GM18951 (cell line): ENCODE measurements around the gene DNAAF3.
"Not testable (repeated sequence)": the region's sequence is repeated elsewhere in the genome, so short reads cannot be mapped to it uniquely, and the experiment has no call there.

Source experiments
- POLR2A ChIP-seq: IDR thresholded peaks from 4 replicates; pipeline ENCODE4 v1.6.1; 2011; ENCODE audit warnings: mild to moderate bottlenecking; ENCODE audit not compliant: insufficient read length, insufficient read depth; ENCODE audit errors: extremely low read depth
- in situ Hi-C: fragments of 300-500 bp; cut with MboI; formaldehyde crosslinking; loops from one replicate; pipeline ENCODE4 v1.12.0; 2022; ENCODE audit warnings: low sequenced_read_pairs, mixed read lengths, inconsistent platforms; ENCODE audit not compliant: unreplicated experiment

The DNAAF3 gene

GRCh38 chr19:55166530-55167268 lies at the start of gene DNAAF3:
TSS of gene DNAAF3 (minus strand) at chr19:55166613. CDS start at chr19:55166413, 200 bp downstream.
- in situ Hi-C loops = no loop called here
- TF ChIP-seq POLR2A = no peak

GRCh38 chr19:55213547-55213946 lies 47.1 kb upstream of the DNAAF3 start:
- TF ChIP-seq POLR2A = no peak
- in situ Hi-C loops = no loop called here

- TF ChIP-seq POLR2A = no peak
- in situ Hi-C loops = no loop called here
These were observed 46.0 kb upstream of the DNAAF3 start for GRCh38 chr19:55212447-55212846.

GRCh38 chr19:55209693-55210472 lies 43.5 kb upstream of the DNAAF3 start:
- no peak for TF ChIP-seq POLR2A
- in situ Hi-C loops = no loop called here

- in situ Hi-C loops = no loop called here
- no peak for TF ChIP-seq POLR2A
These were observed 42.7 kb upstream of the DNAAF3 start, which contains the start of gene PTPRH for GRCh38 chr19:55208880-55209692. TSS of gene PTPRH (minus strand) at chr19:55209501. CDS start at chr19:55209433, 68 bp downstream.

GRCh38 chr19:55206664-55207500 lies 40.5 kb upstream of the DNAAF3 start:
- no peak for TF ChIP-seq POLR2A
- in situ Hi-C loops = no loop called here

- in situ Hi-C loops = not testable (repeated sequence)
These were observed 35.8 kb upstream of the DNAAF3 start for GRCh38 chr19:55202199-55202598.

- no peak for TF ChIP-seq POLR2A
- in situ Hi-C loops = no loop called here
These were observed 33.3 kb upstream of the DNAAF3 start for GRCh38 chr19:55199620-55200204.

- no peak for TF ChIP-seq POLR2A
- in situ Hi-C loops = no loop called here
These were observed 32.2 kb upstream of the DNAAF3 start for GRCh38 chr19:55198651-55199050.

- no peak for TF ChIP-seq POLR2A
These were observed 31.1 kb upstream of the DNAAF3 start for GRCh38 chr19:55197528-55197927.

GRCh38 chr19:55196803-55197202 lies 30.4 kb upstream of the DNAAF3 start:
- in situ Hi-C loops = no loop called here
- no peak for TF ChIP-seq POLR2A

More at GRCh38 chr19:55197528-55197927, 31.1 kb upstream of the DNAAF3 start:
- in situ Hi-C loops = no loop called here

GRCh38 chr19:55193481-55193880 lies 27.1 kb upstream of the DNAAF3 start:
- in situ Hi-C loops = no loop called here
- no peak for TF ChIP-seq POLR2A
